HCEC 1CT (cell line): ENCODE results near the gene IRF4.

Source experiments
- DNase-seq: peaks from one replicate; pipeline ENCODE4 v3.0.0-alpha.2; 2017

Gene IRF4

DNA sequence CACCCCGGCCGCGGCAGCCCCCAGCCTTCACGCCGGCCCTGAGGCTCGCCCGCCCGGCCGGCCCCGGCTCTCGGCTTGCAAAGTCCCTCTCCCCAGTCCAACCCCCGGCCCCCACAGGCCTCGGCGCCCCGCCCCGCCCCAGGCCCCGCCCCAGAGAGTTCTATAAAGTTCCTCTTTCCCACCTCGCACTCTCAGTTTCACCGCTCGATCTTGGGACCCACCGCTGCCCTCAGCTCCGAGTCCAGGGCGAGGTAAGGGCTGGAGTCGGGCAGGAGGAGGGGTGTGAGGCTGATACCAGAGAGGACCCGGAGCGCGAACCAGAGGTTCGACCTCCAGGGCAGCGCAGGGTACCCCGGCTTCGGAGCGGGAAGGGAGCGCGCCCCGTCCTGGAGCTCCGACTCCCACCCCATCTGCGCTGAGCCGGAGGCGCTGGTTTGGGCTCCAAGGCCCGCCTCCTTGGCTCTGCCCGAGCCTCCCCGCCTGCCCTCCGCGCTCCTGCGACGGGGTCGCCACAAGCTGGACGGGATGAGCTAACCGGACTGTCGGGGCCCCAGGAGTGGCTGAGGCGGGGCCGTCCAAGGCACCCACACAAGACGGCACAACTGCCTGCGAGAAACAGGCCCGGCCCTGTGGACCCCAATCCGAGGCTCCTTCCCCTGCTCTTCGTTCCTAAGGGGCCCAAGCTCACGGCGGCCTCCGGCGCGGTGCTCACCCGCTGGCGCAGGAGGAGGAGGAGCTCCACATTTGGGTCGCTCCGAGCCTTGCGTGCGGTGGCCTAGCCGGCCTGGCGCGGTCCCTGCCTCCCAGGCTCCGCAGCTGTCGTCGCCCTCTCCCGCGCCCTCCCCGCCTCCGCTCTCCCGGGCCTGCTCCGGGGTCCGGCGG is at the start of gene IRF4:
Gene IRF4 (plus strand): TSS at position 194 of the 882 bp plus-strand sequence. CDS start 1,401 bp downstream, outside the sequence.
- DNase-seq = no peak

DNA sequence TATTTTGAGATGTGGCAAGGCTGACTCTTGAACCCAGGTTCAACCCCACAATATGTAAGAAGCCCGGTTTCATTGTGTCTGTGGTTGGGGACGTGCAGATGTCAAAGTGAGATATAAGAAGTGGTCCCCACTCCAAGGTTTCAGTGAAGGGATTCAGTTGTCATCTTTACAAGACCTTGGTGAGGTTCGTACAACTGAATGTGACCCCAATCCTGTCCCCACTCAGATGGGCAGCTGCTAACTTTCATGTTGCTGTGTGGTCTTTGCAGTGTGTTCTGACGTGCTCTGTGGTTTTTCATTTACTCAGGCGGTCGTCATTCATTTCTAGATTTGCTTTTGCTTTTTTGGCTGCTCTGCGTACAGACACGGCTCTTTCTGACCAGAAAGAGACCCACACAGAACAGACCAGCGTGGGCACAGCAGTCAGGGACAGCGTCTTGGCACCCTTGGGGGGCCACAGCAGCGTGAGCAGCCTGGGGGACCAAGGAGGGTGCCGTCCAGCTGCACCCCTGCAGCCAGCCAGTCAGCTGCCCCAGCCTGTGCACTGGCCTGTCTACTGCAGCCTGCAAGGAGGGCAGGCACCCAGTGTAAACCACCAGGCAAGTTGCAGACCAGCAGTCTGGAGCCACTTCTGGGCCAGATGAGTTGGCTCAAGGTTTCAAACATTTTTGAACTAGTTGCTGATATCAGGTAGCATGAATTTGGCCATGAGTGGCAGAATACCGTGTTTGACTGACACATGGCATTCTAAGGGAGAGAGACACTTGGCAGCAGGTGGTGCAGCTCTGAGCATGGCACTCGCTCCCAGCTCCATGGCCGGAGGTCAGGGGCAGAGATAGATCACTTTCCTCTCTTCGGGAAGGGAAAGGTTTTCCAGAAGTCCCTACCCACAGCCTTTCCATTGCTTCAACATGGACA is 49.4 kb upstream of the IRF4 start:
- DNase-seq = no peak

DNA sequence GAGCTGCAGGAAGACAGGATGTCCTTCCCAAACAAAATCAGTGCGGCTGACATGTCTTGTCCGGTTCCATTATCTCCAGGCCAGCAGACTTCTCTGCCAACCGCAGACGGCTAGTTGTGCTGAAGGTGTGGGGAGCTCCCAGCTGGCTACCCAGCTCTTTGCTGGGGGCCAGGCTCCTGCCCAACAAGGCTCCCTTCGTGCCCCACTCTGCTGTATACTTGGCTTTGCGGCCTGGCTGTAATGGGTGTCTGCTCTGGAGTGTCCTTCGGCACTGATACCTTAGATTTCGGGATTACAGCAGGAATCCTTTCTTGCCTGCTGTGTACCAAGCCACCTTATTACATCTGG is 48.7 kb upstream of the IRF4 start:
- DNase-seq = no peak

DNA sequence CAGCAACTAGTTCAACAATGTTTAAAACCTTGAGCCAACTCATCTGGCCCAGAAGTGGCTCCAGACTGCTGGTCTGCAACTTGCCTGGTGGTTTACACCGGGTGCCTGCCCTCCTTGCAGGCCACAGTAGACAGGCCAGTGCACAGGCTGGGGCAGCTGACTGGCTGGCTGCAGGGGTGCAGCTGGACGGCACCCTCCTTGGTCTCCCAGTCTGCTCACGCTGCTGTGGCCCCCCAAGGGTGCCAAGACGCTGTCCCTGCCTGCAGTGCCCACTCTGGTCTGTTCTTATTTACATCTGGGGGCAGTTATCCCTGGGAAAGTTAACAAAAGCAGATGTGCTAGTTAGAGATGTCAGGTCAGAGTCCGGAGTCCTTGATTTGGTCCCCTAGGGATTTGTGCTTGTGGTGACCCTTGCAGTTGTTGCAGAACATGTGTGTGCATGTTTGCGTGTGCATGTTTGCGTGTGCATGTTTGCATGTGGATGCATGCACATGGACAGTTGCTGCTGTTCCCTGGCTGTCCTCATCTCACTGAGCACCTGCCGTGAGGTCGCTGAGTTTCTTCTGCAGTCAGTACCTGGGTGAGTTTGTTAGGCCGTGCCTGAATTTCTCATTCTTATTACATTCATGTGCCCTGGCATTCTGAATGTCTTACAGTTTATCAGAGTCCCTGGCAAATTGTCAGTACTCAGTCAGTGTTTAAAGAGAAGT is 48.2 kb upstream of the IRF4 start:
- no peak for DNase-seq

DNA sequence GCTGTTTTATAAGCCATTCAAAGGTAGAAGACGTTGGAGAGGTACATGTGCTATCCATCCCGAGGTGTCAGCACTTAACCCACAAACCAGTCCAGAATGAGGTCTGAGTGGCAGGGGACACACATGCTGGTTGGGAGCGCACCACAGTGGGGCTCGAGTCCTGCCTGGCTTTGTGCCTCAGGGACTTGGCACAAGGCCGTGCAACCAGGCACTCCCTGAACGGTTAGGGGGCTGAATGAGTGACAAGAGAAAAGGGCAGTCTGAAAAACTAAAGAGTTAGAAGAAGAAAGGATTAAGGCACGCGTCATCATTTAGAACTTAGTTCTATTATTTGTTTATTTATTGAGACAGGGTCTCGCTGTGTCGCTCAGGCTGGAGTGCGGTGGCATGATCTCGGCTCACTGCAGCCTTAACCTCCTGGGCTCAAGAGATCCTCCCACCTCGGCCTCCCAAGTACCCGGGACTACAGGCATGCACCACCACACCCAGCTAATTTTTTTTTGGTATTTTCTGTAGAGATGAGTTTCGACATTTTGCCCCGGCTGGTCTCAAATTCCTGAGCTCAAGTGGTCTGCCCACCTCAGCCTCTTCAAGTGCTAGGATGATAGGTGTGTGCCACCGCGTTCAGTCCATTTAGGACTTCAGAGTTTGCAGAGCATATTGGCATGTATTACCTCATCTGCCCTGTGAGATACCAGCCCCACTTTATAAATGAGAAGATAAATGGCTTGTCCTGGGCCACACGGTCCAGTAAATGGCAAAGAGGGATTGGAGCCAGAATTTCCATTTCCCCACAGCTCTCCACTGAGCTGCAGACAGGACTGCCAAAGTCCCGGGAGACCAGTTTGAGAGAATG is 47.4 kb upstream of the IRF4 start:
- DNase-seq = no peak

DNA sequence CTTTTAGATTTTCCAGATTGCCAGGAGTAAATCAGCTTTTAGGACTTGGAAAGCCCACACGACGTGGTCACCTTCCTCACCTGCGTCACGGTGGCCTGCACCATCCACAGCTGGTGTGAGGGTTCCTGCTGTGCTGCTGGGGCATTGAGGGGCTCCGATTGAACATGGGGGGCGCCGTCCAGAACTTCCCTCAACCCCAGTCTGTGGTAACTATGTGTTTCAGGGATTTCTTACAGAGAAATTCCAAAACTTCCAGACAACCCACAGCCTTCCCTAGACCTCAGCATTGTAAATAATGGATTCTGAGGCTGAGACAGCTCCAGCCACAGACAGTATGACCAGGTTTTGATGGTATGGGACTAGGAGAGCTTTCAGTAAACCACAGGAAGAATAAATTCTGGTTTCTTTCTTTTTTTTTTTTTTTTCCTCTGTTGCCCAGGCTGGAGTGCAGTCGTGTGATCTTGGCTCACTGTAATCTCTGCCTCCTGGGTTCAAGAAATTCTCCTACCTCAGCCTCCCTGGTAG is 46.7 kb upstream of the IRF4 start:
- no peak for DNase-seq

DNA sequence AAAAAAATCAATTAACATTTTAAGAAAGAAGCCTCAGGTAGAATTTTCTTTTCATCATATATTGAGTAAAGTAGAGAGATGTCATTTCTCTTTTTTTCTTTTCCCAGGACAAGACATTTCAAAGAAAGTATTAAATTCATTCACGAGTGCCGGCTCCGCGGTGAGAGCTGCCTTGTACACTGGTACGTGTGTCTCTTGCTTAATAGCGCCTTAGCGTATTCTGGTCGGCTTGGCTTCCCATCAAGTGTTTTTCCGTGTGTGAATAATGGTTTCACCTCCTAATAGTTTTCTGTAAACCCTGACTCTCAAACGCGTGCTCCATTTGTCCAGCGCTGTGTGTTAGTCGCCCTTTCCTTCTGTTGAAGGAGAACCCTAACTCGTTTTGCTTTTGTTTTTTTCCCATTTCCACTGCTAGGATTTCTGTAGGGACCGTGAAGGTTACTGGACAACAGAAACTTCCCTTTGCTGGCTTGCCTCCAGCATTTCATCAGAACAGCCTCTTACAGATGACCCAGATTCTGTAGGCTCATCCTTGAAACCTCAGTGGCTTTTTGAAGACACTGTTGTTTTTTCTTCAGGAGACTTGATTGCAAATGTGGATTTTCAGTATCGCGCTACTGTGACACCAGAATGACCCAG is 45.7 kb upstream of the IRF4 start:
- no peak for DNase-seq

DNA sequence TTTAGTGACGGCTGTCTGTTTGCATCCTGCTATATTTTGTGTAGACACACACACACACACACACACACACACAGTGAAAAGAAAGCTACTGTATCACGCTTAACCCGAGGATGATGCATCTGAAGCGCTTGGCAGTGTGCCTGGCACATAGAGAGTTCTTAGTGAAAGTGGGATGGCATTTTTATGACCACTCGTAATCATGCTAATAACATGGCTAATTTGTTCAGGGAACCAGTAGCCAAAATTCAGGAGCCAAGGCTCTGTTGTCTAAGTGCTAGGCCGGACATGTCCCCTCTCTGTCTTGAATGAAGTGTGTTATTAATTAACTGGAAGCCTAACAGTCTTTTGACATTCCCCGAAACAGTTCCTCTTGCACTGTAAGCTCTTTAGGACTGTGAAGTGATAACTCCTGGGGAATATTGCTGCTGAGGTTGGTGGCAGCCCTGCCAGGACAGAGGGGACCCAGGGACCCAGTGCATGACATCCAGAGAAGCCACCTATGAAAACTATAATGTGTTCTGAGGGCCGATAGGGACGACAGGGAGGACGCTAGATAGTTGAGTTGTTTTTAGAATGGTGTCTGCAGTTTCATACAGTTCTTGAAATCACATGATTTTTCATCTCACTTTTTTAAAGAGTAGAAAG is 45.0 kb upstream of the IRF4 start:
- peak; percentile 16 for DNase-seq

DNA sequence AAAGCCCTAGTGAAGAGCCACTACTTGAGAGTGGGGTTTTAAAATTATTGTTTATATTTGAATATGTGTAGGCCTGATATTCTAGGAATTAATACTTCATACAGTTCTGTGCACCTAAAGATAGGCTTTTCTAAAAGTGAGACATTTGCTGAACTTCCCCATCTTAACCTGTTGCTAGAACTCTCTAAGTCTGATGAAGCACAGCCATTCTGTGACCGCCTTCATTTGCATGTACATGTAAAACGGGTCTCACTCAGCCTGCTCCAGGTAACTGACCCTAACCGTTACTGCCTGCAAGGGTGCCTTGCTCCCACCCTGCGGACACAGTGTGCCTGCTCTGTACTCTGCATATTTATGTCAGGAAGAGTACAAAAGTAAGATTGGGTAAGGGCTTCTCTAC is 44.3 kb upstream of the IRF4 start:
- no peak for DNase-seq

DNA sequence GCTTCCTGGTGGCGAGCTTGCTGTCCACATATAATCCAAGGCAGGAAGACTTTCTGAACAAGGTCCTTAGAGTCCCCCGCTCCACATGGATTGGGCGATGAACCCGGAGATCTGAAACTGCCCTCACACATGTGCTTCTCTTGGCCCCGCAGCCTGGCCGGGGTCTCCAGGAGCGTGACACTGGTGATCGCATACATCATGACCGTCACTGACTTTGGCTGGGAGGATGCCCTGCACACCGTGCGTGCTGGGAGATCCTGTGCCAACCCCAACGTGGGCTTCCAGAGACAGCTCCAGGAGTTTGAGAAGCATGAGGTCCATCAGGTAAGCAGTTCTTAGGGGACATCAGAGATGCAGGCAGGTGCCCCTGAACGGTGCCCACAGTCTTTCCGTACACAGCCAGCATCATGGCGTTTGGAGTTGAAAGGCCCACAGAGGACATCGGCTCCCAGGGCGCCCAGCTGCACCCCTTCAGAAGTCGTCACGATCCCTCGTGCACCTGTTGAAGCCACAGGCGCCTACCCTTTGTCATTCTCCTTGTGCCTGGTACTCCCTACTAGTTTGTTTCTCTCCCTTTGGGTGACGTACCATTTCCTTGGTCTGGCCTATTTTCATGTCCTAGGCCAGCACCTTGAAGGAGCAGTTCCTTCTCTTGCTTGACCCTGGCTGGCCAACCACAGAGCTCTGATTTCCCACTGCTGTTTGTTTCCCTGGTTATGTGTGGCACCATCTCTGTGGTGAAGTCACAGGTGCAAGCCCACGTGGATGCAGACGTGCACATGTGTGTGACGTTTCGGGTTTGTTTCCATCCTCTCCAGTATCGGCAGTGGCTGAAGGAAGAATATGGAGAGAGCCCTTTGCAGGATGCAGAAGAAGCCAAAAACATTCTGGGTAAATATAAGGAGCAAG is 43.3 kb upstream of the IRF4 start:
- DNase-seq = no peak

DNA sequence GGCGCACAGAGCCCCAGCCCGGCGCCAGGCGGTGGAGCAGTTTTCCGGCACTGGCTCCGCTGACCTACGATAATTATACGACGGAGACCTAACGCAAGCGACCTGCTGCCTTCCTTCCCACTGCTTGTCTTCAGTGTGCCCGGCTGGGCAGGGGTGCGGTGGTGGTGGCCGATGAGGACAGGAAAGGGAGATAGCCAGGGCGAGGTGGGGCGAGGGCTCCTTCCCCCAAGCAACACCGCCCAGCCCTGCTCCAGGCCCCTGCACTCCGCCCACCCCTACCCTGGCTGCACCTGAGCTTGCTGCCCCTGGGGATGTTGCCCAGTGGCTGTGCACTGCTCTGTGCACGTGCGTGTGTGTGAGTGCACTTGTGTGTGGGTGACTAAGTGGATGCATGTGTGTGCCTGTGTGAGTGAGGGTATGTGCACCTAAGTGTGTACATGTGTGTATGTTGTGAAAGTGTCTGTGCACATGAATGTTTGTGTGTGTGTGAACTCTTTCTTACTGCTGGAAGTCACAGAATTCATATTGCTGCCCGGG is 42.6 kb upstream of the IRF4 start:
- no peak for DNase-seq

DNA sequence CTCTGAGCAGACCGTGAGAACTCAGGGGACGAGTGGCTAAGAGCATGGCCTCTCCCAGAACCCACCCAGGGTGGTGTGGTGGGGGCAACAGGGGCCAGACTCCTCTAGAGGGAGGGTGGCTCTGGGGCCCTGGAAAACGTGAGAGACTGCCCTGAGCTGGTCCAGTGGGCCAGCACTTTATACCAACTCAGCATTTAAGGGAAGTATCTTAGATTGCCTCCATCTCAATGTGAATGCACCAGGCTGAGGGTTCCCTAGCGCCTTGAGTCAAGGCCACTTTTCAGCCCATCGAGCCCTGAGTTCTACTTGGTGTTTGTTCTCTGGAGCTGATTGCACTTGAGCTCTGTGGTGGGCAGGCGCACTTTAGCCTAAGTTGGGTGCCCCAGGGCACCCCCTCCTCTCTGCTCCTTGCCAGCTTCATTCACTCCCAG is 42.0 kb upstream of the IRF4 start:
- DNase-seq = no peak

DNA sequence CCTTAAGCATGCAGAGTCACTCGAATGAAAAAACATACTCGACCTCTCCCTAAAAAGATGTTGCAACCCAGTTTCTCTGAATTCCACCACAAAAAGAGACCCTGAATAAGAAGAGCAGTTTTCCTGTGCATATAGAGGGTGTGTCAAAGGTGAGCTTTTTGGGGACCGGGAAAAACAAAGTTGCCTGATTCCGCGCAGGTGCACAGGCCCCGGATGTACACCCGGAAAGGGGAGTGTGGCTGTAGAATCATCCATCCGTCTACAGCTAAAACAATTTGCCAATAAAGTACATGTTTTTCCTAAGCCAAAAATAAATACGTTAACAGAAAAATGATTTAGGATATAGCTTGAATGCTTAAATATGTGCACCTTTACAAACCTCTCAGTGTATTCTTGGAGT is 41.2 kb upstream of the IRF4 start:
- no peak for DNase-seq

DNA sequence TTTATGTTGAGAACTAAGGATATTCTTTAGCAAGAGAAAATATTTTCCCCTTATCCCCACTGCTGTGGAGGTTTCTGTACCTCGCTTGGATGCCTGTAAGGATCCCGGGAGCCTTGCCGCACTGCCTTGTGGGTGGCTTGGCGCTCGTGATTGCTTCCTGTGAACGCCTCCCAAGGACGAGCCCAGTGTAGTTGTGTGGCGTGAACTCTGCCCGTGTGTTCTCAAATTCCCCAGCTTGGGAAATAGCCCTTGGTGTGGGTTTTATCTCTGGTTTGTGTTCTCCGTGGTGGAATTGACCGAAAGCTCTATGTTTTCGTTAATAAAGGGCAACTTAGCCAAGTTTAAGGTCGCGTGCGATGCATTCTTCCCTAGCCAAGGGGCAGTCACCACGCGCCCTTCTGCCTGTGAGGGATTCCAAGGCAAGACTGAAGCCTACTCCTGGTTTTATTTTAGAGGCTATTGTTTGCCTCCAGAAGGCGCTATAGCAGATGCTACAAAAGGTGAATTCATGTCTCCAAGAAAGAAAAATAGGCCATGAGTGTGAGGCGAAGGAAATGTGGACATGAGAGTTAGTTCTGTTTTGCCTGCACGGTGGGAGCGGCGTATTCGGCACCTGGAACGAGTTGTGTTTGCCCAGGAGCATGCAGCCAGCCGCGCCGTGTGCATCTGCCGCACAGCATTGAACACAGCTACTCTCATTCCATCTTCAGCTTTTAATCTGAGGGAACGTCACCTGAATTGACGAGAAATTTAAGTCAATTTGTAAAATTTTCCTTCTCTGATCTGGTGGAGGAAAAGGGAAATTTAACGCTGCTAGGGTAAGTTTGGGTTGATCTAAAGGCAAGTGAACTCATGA is 40.3 kb upstream of the IRF4 start:
- DNase-seq = no peak

DNA sequence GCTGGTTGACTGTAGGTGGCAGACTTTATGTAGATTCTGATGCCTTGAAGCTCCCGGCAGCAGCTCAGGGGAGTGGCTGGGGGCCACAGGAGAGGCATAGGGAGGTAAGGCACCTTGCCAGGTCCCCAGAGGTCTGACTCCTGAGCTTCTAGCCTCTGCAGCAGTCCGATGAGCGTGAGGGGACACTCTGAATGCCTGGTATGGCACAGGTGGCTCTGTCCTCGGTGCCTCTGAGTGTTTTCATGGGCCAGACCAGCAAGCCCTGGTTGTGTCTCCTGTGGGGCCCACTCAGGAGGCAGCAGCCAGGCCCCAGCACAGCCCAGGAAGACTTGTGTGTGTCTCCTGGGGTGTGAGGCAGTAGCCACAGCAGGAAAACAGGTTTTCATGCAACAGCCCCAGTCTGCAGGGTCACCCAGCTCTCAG is 39.7 kb upstream of the IRF4 start:
- no peak for DNase-seq

DNA sequence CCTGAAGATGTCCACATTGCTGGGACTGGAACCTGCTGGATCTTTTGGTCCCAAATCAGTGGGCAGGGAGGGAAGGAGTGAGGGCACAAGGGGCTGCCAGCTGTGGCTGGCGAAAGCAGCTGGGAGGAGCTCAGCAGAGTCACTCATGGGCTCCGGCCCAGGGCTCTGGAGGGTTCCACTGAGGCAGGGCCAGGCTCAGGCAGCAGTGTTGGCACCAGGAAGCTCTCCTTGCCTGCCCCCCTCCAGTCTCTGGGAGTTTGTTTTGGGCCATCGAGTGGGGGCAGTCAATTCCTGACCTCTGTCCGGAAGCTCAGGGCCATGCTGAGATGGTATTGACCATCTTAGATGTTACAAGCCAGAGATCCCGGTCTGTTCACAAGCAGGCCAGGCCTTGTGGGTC is 39.1 kb upstream of the IRF4 start:
- no peak for DNase-seq

DNA sequence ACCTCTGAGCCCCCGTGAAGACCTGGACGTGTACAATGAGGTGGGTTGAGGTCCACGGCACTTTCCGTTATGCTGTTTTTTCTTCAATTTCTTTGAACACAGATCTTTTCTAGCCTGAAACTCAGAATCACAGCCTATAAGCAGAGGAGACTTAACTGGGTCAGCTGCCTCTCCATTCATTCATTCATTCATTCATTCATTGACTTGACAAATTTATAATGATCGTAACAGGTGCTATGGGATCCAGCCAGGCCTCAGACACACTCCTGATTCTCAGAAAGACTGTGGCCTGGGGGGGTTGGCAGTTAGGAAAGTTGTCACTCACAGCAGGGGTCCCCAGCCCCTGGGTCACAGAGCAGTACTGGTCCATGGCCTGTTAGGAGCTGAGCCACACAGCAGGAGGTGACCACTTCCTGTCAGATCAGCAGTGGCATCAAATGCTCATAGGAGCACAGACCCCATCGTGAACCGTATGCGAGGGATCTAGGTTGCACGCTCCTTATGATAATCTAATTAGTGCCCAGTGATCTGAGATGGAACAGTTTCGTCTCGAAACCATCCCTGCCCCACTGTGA is 38.6 kb upstream of the IRF4 start:
- no peak for DNase-seq
